Activated CD8-positive, alpha-beta T cell treated with anti-CD3 and anti-CD28 coated beads for 36 hours (primary cell): ENCODE results near the gene AIFM1. TPM values are rescaled to one million over a fixed set of nuclear protein-coding genes. Genes with fewer than 3 reads are reported as not detected.

Experiments used
- ATAC-seq: fragments of 200-7000 bp; cut with Tn5 transposase; one replicate; pipeline ENCODE4 v1.10.0; 2021; ENCODE audit warnings: mild to moderate bottlenecking, moderate library complexity
- CTCF ChIA-PET: fragments of 350-600 bp; sonication (Branson Sonifier 250); formaldehyde crosslinking; loops from one replicate; lab custom pipeline; 2021; ENCODE audit warnings: antibody characterized with exemption; lab: Charles Lee
- POLR2A ChIA-PET: fragments of 350-600 bp; sonication (Branson Sonifier 250); formaldehyde crosslinking; loops from one replicate; lab custom pipeline; 2021; ENCODE audit warnings: antibody characterized with exemption; lab: Charles Lee
- DNase-seq: peaks from one replicate; pipeline ENCODE4 v3.0.0-alpha.2; 2020
- H3K27ac Mint-ChIP-seq: one replicate; pipeline ENCODE4 v1.8.0; 2021; ENCODE audit warnings: mild to moderate bottlenecking, mixed read lengths
- H3K27me3 Mint-ChIP-seq: one replicate; pipeline ENCODE4 v1.8.0; 2021; ENCODE audit warnings: mixed read lengths
- H3K36me3 Mint-ChIP-seq: one replicate; pipeline ENCODE4 v1.8.0; 2021; ENCODE audit warnings: low read depth, mixed read lengths
- H3K4me1 Mint-ChIP-seq: one replicate; pipeline ENCODE4 v1.8.0; 2021; ENCODE audit warnings: low read depth, mixed read lengths
- H3K4me3 Mint-ChIP-seq: one replicate; pipeline ENCODE4 v1.8.0; 2021; ENCODE audit warnings: mild to moderate bottlenecking, moderate library complexity, mixed read lengths
- H3K9me3 Mint-ChIP-seq: one replicate; pipeline ENCODE4 v1.8.0; 2021; ENCODE audit warnings: mixed read lengths
- CTCF ChIP-seq: fragments of 200-600 bp; IDR thresholded peaks from one replicate; pipeline ENCODE4 v1.8.0; 2022; ENCODE audit warnings: antibody characterized with exemption, mild to moderate bottlenecking
- intact Hi-C: fragments of 100-400 bp; cut with micrococcal nuclease; formaldehyde crosslinking; loops from one replicate; pipeline ENCODE4 v1.10.0; 2022
- total RNA-seq, 2 experiments: library from RNA; stranded (reverse); gene quantifications; one replicate each; pipeline ENCODE4 v1.2.3, GENCODE V29; 2021

AIFM1 gene
- total RNA-seq, 2 experiments from 2014 or later: 51.5 to 54.3 TPM

GRCh38 chrX:130172127-130172845 lies 6.6 kb upstream of the AIFM1 start:
- TF ChIP-seq CTCF: no peak

GRCh38 chrX:130171446-130172126 lies 5.9 kb upstream of the AIFM1 start, which contains the start of gene RAB33A:
Gene RAB33A (plus strand): TSS chrX:130171962. CDS start chrX:130172063, 101 bp downstream.
- POLR2A ChIA-PET: interaction anchor here (0.8 to 1.8 kb wide), 5 partner anchors 11 to 111 kb away, joined by 3 to 5 read pairs (median 3); partner anchors contain the start of gene ELF4

More at GRCh38 chrX:130172127-130172845, 6.6 kb upstream of the AIFM1 start:
- ATAC-seq (no peak), DNase-seq (peak; percentile 7)
- ChIA-PET CTCF (interaction anchor here (1.6 to 2.8 kb wide), 2 partner anchors 88 to 93 kb away, joined by 4 to 12 read pairs; no protein-coding TSS in a partner anchor), POLR2A (interaction anchor here (1.1 to 1.5 kb wide), 3 partner anchors 12 to 91 kb away, joined by 3 to 4 read pairs (median 3); no protein-coding TSS in a partner anchor)
- Mint-ChIP-seq H3K9me3 (no peaks in the 10 kb centered on the region), H3K27ac (peak overlapping the region; percentile 92), H3K36me3 (peaks cover 16% of the 10 kb centered on the region), H3K4me1 (peaks cover 37% of the 10 kb centered on the region), H3K27me3 (no peaks in the 10 kb centered on the region), H3K4me3 (peak overlapping the region; percentile 93)
- intact Hi-C loops: loop anchor here (5.0 kb wide), 1 partner anchor 90 kb away; no protein-coding TSS in a partner anchor

GRCh38 chrX:130170752-130171445 lies 5.3 kb upstream of the AIFM1 start:
- peaks cover 30% of the 10 kb centered on the region for H3K4me1 Mint-ChIP-seq
- intact Hi-C loops: loop anchor here (5.0 kb wide), 1 partner anchor 89 kb away; no protein-coding TSS in a partner anchor
- ATAC-seq (peak; percentile 81), DNase-seq (peak; percentile 85)
- CTCF ChIA-PET: interaction anchor here (1.6 to 2.8 kb wide), 3 partner anchors 21 to 91 kb away, joined by 4 to 12 read pairs (median 8); no protein-coding TSS in a partner anchor
- peaks cover 9% of the 10 kb centered on the region for H3K36me3 Mint-ChIP-seq
- no peak for TF ChIP-seq CTCF
- H3K27me3 Mint-ChIP-seq: no peaks in the 10 kb centered on the region
- H3K27ac Mint-ChIP-seq: peak overlapping the region; percentile 92
- POLR2A ChIA-PET: interaction anchor here (0.8 to 1.8 kb wide), 5 partner anchors 11 to 110 kb away, joined by 3 to 5 read pairs (median 3); partner anchors contain the start of gene ELF4
- peak overlapping the region; percentile 93 for H3K4me3 Mint-ChIP-seq
- no peaks in the 10 kb centered on the region for H3K9me3 Mint-ChIP-seq

More at GRCh38 chrX:130171446-130172126, 5.9 kb upstream of the AIFM1 start, which contains the start of gene RAB33A:
- peak; percentile 49 for DNase-seq
- CTCF ChIA-PET: interaction anchor here (1.6 to 2.8 kb wide), 2 partner anchors 87 to 92 kb away, joined by 4 to 12 read pairs; no protein-coding TSS in a partner anchor
- Mint-ChIP-seq H3K4me1 (peaks cover 37% of the 10 kb centered on the region), H3K36me3 (peaks cover 12% of the 10 kb centered on the region), H3K27me3 (no peaks in the 10 kb centered on the region), H3K9me3 (no peaks in the 10 kb centered on the region), H3K4me3 (peak within 1 kb of the TSS; percentile 93), H3K27ac (peak within 1 kb of the TSS; percentile 92)
- intact Hi-C loops: loop anchor here (5.0 kb wide), 1 partner anchor 89 kb away; no protein-coding TSS in a partner anchor
- no peak for TF ChIP-seq CTCF
- peak; percentile 15 for ATAC-seq

GRCh38 chrX:130167040-130167439 lies 1.4 kb upstream of the AIFM1 start:
- H3K27me3 Mint-ChIP-seq: no peaks in the 10 kb centered on the region
- peaks cover 33% of the 10 kb centered on the region for H3K4me1 Mint-ChIP-seq
- H3K36me3 Mint-ChIP-seq: peaks cover 2% of the 10 kb centered on the region
- no peak for TF ChIP-seq CTCF
- no peak for ATAC-seq
- peak overlapping the region; percentile 96 for H3K27ac Mint-ChIP-seq
- CTCF ChIA-PET: interaction anchor here (0.7 kb wide), 1 partner anchor 25 kb away, joined by 3 read pairs; no protein-coding TSS in a partner anchor
- H3K9me3 Mint-ChIP-seq: no peaks in the 10 kb centered on the region
- intact Hi-C loops: no loop called here
- H3K4me3 Mint-ChIP-seq: peak overlapping the region; percentile 92
- no peak for DNase-seq
- POLR2A ChIA-PET: interaction anchor here (0.6 to 1.0 kb wide), 2 partner anchors 44 to 85 kb away, joined by 3 read pairs; no protein-coding TSS in a partner anchor
